ENCODE data around the gene SNRPE.
A peak's percentile ranks its signal among the peaks of the same experiment; 100 is the strongest.
"Not testable (repeated sequence)": the region's sequence is repeated elsewhere in the genome, so short reads cannot be mapped to it uniquely, and the experiment has no call there.

Gene SNRPE

DNA sequence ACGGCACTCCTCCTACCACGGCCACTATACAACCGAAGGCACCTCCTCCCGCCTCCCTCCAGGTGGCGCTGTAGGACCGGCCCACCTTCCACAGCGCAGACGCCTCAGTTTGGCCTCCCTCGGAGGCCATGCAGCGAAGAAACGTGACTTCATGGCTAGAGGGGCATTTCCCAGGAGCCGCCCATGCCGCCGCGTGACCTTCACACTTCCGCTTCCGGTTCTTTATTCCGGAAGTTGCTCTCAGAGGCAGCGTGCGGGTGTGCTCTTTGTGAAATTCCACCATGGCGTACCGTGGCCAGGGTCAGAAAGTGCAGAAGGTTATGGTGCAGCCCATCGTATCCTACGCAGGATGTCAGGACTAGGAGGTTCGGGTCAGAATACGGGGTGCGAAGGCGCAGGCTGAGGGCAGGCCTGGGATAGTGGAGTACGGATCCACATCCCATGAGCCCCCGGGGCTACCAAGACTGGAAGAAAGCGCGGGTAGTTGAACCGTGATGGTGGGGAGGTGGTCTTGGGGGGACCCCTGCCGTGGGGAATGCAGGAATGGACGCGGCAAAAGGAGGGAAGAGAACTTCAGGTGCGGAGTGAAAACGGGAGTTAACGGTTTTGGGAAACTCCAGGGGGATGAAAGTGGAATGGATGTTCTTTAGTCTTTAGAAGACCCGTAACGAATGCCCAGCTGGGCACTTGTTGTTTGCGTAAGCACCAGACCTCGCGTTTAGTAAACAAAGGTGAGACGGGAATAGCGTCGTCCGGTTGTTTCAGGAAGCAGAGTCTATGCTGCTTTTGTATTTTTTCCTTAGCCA lies at the start of gene SNRPE:
Gene SNRPE (plus strand): TSS at position 221 of the 806 bp plus-strand sequence. CDS start 61 bp downstream, at position 282.
- DNase-seq, result peak; percentile 99

DNA sequence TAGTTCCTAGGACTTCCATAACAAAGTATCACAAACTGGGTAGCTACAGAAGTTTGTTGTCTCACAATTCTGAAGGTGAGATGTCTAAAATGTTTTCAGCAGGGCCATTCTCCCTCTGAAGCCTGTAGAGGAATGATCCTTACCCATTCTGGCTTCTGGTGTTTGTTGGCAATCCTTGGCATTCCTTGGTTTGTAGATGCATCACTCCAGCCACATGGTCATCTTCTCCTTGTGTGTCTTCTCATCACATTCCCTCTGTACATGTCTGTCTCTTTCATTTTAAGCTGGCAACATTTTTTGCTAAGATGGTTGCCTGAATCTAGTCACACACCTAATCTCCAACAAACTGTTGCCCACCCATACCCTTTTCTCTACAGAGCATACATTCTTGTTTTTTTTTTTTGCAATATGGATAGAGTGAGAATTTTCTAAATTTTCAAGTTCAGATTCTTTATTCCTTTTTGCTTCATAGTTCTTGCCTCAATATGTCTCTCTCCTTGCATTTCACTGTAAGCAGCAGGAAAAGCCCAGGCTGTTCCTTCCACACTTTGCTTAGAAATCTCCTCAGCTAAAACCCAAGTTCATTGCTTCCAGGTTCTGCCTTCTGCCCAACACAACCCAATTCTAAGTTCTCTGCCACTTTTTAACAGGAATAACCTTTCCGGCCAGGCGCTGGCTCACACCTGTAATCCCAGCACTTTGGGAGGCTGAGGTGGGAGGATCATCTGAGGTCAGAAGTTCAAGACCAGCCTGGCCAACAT lies 47.6 kb upstream of the SNRPE start:
- DNase-seq, result no peak

DNA sequence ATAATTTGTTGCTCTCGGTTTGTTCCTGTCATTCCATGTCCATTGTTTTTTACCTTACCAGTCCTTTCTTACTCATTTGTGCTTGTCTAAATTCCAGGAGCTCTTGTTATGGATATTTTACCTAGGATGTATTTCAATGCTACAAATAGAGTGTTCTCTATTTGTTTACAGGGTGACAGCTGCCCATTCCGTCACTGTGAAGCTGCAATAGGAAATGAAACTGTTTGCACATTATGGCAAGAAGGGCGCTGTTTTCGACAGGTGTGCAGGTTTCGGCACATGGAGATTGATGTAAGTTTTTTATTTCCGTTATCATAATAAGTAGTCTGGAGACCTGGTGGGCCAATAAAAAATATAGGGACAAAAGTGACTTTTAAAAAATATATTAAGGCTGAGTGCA lies 43.0 kb upstream of the SNRPE start:
- DNase-seq, result no peak

DNA sequence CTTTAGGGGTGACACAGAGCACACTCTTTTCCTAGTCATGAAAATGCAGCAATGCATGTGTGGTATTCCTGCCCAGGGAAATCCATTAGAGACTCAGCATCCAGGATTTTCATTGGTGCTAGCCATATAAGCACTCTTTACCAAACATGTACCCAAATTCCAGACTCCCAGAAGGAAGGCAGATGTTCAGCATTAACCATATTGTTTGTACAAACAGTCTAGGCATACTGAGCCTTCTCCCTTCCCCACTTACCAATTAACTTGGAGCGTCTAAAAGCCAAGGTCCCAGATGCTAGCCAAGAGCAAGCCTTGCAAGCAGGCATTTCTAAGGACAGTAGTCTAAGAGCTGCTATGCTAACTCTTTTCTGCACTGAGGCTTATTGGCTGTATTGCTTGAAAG lies 38.1 kb upstream of the SNRPE start:
- no peak for DNase-seq

DNA sequence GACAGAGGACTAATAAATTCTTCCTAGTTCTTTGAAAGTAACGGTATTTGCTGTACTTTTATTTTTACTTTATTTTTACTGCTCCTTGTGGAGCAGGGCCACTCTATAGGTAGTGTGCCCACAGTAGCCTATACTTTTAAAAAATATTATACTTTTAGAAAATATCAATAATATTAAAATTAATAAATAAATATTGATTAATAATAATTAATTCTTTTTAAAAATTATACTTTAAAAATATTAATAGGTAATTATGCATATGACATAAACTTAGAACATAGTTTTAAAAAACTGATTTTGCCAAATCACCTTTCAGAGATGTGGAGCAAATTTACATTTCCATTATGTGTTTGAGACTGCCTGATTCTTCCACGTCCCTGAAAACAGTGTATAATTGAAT lies 35.2 kb upstream of the SNRPE start:
- DNase-seq, result no peak

DNA sequence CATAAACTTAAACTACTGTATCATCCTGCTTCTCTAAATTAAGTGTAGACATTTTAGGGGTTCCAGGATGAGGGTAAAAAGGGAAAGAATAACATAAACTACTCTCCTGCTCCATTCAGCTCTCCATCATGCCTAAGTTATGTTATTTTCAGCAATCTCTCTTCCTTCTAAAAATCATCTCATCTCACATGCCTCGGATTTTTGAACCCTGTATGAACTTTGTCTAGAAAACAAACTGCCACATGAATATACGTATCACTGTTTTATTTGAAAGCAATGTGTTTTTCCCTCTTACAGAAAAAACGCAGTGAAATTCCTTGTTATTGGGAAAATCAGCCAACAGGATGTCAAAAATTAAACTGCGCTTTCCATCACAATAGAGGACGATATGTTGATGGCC lies 33.4 kb upstream of the SNRPE start:
- no peak for DNase-seq

DNA sequence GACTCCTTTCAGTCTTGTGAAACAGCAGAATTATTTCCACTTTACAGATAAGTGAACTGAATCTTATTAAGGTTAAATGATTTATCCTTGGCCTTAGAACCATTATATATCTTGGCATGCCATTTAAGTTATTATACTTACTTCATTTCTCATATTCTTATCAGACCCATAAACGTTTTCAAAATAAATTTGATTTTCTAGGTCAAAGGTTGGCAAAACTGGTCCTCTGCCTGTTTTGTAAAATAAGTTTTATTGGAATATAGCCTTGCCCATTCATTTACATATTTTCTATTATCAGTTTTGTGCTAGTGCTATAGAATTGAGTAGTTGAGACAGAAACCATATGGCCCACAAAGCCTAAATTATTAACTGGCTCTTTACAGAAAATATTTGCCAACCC lies 32.9 kb upstream of the SNRPE start:
- DNase-seq, result no peak

DNA sequence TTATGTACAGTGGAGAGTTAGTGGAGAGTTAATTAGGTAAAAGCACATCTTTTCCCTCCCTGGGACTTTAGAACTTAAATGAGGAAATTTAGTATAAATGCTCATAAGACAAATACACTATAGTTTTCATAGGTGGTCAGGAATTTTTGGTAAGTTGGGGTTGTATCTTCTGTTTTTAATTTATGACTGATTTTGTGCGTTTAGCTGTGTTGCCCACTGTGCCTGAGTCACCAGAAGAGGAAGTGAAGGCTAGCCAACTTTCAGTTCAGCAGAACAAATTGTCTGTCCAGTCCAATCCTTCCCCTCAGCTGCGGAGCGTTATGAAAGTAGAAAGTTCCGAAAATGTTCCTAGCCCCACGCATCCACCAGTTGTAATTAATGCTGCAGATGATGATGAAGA lies 32.2 kb upstream of the SNRPE start:
- DNase-seq, result not testable (repeated sequence)

DNA sequence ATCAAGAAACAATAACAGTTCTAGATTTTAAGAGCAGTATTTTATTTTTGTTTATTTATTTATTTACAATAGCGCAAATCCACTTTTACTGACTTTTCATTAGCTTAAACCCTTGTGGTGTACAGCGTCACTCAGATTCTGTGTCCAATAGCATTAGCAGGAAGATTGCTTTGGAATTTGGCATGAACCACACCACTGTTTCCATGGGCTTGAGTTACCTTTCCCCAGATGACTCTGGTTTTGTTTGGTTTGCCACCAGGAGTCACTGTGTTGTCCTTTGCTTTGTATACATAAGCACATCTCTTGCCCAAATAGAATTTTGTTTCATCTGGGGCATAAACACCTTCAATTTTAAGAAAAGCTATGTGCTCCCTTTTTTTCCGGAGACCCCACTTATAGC lies 25.9 kb upstream of the SNRPE start:
- DNase-seq, result no peak

DNA sequence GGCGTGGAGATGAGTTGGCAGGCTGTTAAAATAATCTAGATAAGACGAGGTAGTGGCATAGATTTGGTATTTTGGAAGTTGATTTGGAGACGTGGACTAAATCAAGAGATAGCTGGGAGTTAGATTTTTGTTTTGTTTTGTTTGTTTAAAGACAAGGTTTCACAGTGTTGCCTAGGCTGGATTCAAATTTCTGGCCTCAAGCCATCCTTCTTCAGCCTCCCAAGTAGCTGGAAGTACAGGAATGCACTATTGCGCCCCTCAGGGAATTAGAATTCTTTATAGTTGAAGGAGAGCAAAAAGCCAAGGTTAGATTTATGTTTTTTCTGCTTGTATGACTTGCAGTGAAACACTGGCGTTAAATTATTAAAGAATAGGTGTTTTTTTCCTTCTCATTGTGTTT lies 22.3 kb upstream of the SNRPE start:
- DNase-seq, result no peak

DNA sequence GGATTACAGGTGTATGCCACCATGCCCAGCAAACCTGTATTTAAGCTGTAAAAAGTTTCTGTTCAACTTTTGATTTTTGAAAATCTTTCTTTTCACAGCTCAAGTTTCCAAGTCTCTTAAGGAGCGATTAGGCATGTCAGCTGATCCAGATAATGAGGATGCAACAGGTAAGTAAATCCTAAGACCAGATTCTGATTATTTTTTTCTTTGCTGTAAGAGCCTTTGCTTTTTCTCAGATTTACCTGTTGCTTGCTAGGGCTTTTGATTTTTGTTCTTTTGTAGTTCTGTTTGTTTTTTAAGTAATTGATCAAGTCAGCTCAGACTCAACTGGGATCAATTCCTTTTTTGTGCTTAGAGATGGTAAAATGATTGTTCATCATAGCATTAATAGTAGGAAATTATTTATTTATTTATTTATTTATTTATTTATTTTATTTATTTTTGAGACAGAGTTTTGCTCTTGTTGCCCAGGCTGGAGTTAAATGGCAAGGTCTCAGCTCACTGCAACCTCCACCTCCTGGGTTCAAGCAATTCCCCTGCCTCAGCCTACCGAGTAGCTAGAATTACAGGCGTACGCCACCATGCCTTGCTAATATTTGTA lies 21.1 kb upstream of the SNRPE start:
- no peak for DNase-seq

DNA sequence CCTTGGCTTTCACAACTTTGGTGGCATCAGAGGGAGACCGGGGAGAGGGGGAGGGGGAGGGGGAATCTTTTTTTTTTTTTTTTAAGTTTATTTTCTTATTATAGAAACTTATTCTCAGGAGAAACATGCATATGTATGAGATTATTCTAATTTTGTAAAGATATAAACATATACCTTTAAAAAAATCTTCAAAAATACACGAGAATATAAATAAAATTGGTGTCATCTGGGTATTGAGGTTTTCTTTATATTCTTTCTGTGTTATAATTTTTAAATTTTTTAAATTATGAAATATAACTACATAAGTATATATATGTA lies 18.9 kb upstream of the SNRPE start:
- no peak for DNase-seq

DNA sequence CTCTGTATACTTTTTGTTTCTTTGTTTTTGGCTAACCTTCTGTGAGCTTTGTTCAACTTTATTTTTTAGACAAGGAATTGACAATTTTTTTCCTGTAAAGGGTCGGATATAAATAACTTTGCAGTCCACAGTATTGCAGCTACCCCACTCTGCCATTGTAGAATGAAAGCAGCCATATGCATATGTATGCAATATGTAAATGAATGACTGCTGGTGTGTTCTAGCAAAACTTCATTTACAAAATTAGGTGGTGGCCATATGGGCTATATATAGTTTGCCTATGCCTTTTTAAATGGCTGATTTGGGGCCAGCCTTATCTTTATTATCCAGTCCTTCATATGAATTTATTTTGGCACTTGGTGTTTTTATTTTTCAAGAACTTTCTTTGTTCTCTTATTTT lies 18.0 kb upstream of the SNRPE start:
- DNase-seq, result no peak

DNA sequence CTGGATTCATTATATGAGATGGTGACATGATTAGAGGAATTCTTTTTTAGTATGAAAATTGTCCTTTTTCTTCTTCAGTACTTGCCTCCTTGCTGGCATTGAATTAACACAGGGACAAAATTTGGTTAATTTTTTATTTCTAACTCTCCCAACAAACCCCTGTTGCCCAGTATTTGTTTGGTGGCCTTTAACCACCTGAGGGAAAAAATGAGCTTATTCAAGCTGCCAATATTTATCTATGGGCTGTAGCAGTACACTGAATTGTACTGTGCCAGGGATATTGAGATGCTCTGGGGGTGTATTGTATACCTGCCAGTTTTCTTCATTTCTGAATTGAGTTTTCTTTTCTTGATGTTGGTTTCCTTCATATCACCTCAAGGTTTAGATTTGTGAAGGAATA lies 8.3 kb upstream of the SNRPE start:
- not testable (repeated sequence) for DNase-seq

DNA sequence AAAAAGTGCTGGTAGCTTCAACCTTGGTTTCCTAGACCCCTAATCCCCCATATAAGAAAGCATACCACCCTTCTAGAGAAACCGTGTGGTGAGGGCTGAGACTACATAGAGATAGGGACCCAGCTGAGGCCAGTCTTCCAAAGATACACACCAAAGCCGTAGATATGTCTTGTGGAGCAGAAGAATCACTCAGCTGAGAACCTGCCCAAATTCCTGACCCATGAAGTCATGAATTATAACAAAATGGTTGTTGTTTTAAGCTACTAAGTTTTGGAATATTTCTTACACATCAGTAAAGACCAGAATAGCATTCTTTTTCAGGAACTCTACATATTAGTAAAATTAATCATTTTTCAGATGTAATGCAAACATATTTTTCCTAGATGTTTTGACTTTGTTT lies 3.3 kb upstream of the SNRPE start:
- no peak for DNase-seq

DNA sequence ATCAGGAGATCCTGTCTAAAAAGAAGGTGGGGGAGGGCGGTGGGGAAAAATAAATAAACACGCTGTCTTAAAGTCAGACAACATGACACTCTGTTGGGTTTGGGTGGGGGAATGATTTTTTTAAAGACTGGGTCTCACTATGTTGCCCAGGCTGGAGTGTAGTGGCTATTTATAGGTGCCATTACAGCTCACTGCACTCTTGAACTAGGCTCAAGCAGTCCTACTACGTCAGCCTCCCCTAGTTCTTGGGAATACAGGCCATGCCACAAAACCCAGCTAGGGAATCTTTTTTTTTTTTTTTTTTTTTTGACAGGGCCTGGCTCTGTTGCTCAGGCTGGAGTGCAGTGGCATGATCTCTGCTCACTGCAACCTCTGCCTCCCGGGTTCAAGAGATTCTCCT lies 2.4 kb upstream of the SNRPE start:
- DNase-seq, result no peak

DNA sequence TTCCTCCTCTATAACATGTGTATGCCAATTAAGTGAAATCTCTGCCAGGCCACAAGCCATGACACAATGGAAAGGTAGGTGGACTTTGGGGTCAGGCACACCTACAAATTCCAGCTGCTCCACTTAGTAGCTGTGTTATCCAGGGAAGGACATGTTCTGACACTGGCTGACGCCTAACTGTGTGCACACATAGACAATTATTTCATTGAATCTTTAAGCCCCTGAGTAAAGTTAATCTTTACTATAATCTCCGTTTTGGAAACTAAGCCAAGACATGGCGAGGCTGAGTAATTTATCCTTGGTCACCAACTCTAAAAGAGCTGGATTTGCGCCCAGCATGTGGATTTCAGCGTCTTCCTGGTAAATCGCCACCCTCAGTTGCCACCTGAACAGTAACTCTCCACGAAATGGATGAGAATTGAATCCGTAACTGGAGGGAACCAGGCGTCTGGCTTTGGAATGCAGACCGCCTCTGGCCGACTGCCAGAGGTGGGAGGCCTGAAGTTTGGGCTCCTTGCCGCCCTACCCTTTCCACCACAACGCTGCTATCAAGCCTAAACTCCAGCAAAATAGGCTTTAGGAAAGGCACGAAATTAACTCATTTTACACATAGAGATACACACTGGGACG lies 888 bp upstream of the SNRPE start:
- no peak for DNase-seq

DNA sequence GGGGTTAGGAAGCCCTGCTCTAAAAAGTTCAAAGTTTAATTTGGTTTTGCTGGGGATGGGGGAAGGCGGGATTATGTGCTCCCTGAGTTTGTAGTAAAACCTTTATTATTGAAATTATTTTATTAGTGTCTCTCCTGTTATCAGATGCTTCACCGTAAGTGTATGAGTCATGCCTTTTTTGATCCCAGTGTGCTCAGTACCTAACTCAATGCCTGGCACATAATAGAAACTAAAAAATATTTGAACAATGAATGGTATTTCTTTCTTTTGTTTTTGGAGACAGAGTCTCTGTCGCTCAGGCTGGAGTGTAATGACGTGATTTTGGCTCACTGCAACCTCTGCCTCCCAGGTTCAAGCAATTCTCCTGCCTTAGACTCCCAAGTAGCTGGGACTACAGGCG lies 6.4 kb downstream of the SNRPE start:
- no peak for DNase-seq

DNA sequence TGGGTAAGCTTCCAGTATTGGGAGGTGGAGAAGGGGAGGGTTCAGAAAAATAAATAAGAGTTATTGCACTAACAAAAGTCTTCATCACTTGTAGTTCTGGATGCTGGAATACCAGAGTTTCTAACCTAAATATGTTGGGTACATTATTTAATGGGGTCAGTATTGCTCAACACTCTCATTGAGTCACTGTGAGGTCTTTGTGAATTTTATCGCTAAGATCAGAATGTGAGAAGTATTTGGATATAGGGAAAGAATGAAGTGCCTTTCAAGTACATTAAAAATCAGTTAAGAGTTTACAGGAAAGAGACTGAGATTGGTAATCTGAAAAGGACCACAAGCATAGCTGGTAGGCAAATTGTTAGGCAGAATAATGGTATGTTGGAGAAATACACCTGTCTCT lies 8.8 kb downstream of the SNRPE start:
- DNase-seq, result no peak

DNA sequence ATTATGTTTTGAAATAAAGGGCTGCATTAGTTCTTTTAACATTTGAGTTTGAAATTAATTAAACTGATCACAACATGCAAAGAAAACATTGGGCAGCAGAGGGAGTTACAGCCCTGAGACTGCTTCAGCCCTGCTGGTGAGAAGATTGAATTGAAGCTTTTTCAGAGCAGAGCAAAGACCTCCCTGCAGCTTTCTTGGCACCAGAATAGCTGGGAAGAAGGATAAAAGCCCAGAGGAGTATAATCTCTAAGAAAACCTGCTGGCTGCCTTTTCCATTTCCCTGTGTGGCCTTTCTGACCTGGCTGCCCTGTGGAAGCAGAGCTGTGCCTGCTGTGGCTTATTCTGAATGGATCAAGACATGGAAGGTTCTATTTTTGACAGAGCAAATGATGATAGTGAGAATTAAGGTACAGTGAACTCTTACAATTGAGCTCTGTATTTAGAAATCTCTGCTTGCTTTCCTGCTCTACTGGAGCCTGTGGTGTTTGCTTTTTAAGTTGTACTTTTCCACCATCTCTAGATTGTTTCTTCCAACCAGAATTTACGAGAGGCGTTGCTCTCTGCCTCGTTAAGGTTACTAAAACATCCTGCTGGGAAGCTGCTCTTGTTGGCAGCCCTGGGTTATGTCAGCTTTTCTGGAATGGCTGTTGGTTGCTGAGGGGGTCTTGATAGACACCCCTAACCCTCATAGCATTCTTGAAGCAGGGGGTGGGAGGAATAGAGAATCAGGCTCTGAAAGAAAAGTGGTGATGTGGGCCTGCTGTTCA lies 9.9 kb downstream of the SNRPE start:
- peak; percentile 61 for DNase-seq

DNA sequence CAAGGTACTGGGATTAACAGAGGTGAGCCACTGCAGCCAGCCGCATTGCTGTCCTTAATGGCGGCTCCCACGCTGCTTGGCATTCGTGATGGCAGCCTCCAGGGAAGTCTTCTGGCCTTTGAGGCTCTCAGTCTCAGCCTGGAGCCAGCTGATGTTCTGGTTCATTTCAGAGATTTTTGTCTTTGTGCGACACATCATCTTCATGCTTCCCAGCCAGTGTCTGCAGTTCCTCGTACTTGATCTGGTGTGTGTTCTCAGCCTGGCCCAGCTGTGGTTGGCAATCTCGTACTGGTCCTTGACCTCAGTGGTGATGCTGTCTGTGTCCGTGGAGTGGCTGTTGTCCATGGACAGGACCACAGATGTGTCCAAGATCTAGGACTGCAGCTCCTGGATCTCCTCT lies 11.7 kb downstream of the SNRPE start:
- DNase-seq, result no peak

DNA sequence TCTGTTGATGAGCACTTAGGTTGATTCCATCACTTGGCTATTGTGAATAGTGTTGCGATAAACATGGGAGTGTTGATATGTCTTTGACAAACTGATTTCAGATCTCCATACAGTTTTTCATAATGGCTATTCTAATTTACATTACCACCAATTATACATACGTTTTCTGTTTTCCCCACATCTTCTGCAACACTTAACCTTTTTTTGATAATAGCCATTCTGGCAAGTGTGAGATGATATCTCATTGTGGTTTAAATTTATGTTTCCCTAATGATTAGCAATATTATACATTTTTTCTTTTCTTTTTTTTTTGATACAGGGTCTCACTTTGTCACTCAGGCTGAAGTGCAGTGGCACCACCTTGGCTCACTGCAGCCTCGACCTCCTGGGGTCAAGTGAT lies 17.0 kb downstream of the SNRPE start:
- no peak for DNase-seq

DNA sequence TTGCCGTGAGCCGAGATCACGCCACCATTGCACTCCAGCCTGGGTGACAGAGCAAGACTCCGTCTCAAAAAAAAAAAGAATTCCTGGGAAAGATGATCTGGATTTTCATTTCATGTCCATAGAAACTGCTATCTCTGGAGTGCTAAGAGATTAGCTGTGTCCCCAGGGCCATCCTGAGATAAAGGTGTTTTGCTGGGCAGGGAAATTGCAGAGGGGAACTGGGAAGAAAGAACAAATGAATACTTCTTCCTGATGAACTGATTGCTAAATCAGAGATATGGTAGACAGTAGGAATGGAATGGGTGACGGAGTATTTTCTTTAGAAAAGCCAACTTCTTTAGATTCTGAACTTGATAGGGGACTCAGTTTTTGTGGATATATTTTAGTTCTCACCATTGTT lies 19.2 kb downstream of the SNRPE start:
- no peak for DNase-seq
